OCI-LY7 (cell line): Measurements from ENCODE around the gene RNF214. TPM values are rescaled to one million over a fixed set of nuclear protein-coding genes. Genes with fewer than 3 reads are reported as not detected.

ENCODE experiments used
- BruUV-seq: library from RNA; stranded (reverse); fragments of 400-500 nt; replicated peaks from 2 replicates; lab custom pipeline; 2021; lab: Mats Ljungman, UMichigan
- CTCF ChIA-PET: fragments of 300-600 bp; sonication (Branson Sonifier 250); formaldehyde crosslinking; loops from one replicate; lab custom pipeline; 2022; ENCODE audit warnings: antibody characterized with exemption; ENCODE audit not compliant: unreplicated experiment; lab: Charles Lee
- POLR2A ChIA-PET: fragments of 300-600 bp; sonication (Branson Sonifier 250); formaldehyde crosslinking; loops from one replicate; lab custom pipeline; 2022; ENCODE audit warnings: antibody characterized with exemption; lab: Charles Lee
- DNase-seq: peaks from one replicate; pipeline ENCODE4 v3.0.0-alpha.2; 2015; ENCODE audit warnings: low spot score
- H2AFZ ChIP-seq: fragments of 200-600 bp; sonication (generic), shearing (Covaris generic); 2 replicates; pipeline ENCODE4 v1.6.1; 2014; ENCODE audit warnings: mild to moderate bottlenecking, antibody characterized with exemption, low read length, moderate library complexity
- H3K27ac ChIP-seq: fragments of 200-600 bp; sonication (generic); 2 replicates; pipeline ENCODE4 v1.5.1; 2014; ENCODE audit warnings: mixed run types, low read depth, mild to moderate bottlenecking, moderate library complexity, low read length, inconsistent platforms; ENCODE audit not compliant: poor library complexity, severe bottlenecking
- H3K36me3 ChIP-seq: fragments of 200-600 bp; sonication (generic); 2 replicates; pipeline ENCODE4 v1.6.1; 2014; ENCODE audit warnings: mild to moderate bottlenecking, antibody characterized with exemption, low read length, moderate library complexity, mixed read lengths; ENCODE audit not compliant: insufficient read depth
- H3K4me1 ChIP-seq: fragments of 200-600 bp; sonication (generic); 2 replicates; pipeline ENCODE4 v1.5.1; 2014; ENCODE audit warnings: mild to moderate bottlenecking, low read length; ENCODE audit not compliant: insufficient read depth, poor library complexity, severe bottlenecking
- H3K4me2 ChIP-seq: fragments of 200-600 bp; sonication (generic); 2 replicates; pipeline ENCODE4 v1.6.1; 2014; ENCODE audit warnings: mild to moderate bottlenecking, low read length
- H3K4me3 ChIP-seq: fragments of 200-600 bp; sonication (generic); 2 replicates; pipeline ENCODE4 v1.5.1; 2014; ENCODE audit warnings: mild to moderate bottlenecking, low read depth, low read length; ENCODE audit not compliant: poor library complexity, severe bottlenecking
- H3K79me2 ChIP-seq: fragments of 200-600 bp; sonication (generic); 2 replicates; pipeline ENCODE4 v1.6.1; 2016; ENCODE audit warnings: low read depth, mild to moderate bottlenecking, low read length, moderate library complexity, mixed read lengths; ENCODE audit not compliant: insufficient read depth
- H3K9me2 ChIP-seq: fragments of 200-600 bp; sonication (generic); 2 replicates; pipeline ENCODE4 v1.6.1; 2016; ENCODE audit warnings: mild to moderate bottlenecking, low read length, mixed read lengths; ENCODE audit not compliant: insufficient read depth
- H3K9me3 ChIP-seq: fragments of 200-600 bp; sonication (generic); 2 replicates; pipeline ENCODE4 v1.6.1; 2014; ENCODE audit warnings: mild to moderate bottlenecking, mixed run types, low read length, mixed read lengths
- H4K20me1 ChIP-seq: fragments of 200-600 bp; sonication (generic); 2 replicates; pipeline ENCODE4 v1.6.1; 2014; ENCODE audit warnings: mild to moderate bottlenecking, antibody characterized with exemption, low read length, moderate library complexity, mixed read lengths; ENCODE audit not compliant: insufficient read depth
- EZH2phosphoT487 ChIP-seq: fragments of 200-600 bp; sonication (generic); IDR thresholded peaks from 2 replicates; pipeline ENCODE4 v1.6.1; 2018; ENCODE audit warnings: low read depth, borderline replicate concordance, mild to moderate bottlenecking, mixed run types, antibody characterized with exemption, low read length, moderate library complexity, mixed read lengths
- intact Hi-C: fragments of 100-400 bp; cut with micrococcal nuclease; formaldehyde crosslinking; loops from one replicate; pipeline ENCODE4 v1.10.0; 2022; ENCODE audit not compliant: unreplicated experiment
- total RNA-seq, 2 experiments: library from RNA; depleted of rRNA in 1 of 2; stranded (reverse); fragments of >200 nt in 1 of 2; shearing (Covaris generic) in 1 of 2; gene quantifications; 2 replicates each; pipeline ENCODE4 v1.2.3, GENCODE V29; 2014 to 2022
- TF ChIP-seq, protein P1 (sequence below): fragments of 200-600 bp; sonication (generic); conservative IDR thresholded peaks from 2 replicates; pipeline ENCODE4 v1.5.1; 2014; ENCODE audit warnings: mild to moderate bottlenecking, antibody characterized with exemption, low read length, moderate library complexity, mixed read lengths

Gene RNF214
- total RNA-seq, 2 experiments from 2014 or later, result 11.2 to 30.2 TPM

GRCh38 chr11:117199916-117200812 lies 32.3 kb upstream of the RNF214 start:
- H3K27ac ChIP-seq, result no peak overlapping the region
- POLR2A ChIA-PET, result no interaction called here

DNA sequence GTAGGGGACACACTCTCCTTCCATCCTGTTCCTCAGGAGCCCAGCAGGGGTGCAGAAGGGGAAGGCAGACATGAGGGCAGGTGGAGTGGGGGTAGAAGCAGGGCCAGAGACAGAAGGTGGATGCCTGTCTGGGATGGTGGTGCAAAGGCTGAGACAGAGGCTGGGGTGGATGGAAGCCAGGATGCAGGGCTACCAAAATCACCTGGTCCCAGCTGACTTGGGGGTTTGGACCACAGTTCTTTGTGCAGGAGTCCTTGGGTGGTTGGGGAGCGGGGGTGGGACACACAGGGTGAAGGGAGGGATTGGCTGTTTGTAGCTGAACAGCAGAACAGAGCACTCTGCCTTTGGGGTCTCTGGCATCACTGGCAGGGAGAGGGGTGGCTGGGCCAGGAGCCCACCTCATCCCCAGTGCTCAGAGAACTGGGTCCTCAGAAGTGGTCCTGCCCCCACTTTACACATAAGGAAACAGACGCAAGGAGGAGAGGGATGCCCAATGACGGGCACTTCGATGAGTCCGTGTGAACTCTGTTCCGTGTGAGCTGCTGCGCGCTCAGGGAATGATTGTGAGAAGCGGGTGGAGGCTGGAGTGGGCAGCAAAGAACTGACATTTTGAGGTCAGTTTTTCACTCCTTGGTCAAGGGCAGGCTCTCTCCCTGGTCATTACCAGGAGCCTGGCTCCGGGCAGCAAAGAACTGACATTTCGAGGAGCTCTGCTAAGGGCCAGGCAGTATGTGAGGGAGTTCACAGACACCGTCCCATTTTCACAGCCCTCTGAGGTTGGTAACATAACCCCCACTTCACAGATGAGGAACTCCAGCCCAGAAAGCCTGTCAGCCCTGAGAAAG lies 31.4 kb upstream of the RNF214 start:
- ChIA-PET POLR2A (interaction anchor here (1.0 kb wide), 1 partner anchor 15 kb away, joined by 4 read pairs; no protein-coding TSS in a partner anchor), CTCF (no interaction called here)
- Histone ChIP-seq H3K4me3 (no peak overlapping the region), H3K79me2 (no peaks in the 10 kb centered on the region), H3K4me2 (no peak overlapping the region), H3K36me3 (peaks cover 18% of the 10 kb centered on the region), H3K9me3 (no peaks in the 10 kb centered on the region), H2AFZ (no peak overlapping the region), H4K20me1 (no peaks in the 10 kb centered on the region), H3K4me1 (no peaks in the 10 kb centered on the region), H3K9me2 (no peaks in the 10 kb centered on the region), H3K27ac (no peak overlapping the region)
- DNase-seq, result no peak
- TF ChIP-seq, protein P1, sequence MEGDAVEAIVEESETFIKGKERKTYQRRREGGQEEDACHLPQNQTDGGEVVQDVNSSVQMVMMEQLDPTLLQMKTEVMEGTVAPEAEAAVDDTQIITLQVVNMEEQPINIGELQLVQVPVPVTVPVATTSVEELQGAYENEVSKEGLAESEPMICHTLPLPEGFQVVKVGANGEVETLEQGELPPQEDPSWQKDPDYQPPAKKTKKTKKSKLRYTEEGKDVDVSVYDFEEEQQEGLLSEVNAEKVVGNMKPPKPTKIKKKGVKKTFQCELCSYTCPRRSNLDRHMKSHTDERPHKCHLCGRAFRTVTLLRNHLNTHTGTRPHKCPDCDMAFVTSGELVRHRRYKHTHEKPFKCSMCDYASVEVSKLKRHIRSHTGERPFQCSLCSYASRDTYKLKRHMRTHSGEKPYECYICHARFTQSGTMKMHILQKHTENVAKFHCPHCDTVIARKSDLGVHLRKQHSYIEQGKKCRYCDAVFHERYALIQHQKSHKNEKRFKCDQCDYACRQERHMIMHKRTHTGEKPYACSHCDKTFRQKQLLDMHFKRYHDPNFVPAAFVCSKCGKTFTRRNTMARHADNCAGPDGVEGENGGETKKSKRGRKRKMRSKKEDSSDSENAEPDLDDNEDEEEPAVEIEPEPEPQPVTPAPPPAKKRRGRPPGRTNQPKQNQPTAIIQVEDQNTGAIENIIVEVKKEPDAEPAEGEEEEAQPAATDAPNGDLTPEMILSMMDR, result no peak
- TF ChIP-seq EZH2phosphoT487, result no peak
- intact Hi-C loops, result no loop called here
- no TSS peak for BruUV-seq

More at GRCh38 chr11:117199916-117200812, 32.3 kb upstream of the RNF214 start:
- Histone ChIP-seq H3K9me2 (no peaks in the 10 kb centered on the region), H3K9me3 (no peaks in the 10 kb centered on the region), H2AFZ (no peak overlapping the region), H3K79me2 (no peaks in the 10 kb centered on the region), H4K20me1 (no peaks in the 10 kb centered on the region), H3K36me3 (peaks cover 14% of the 10 kb centered on the region), H3K4me2 (no peak overlapping the region), H3K4me3 (no peak overlapping the region), H3K4me1 (no peaks in the 10 kb centered on the region)
- TF ChIP-seq, protein P1, result no peak
- no peak for TF ChIP-seq EZH2phosphoT487
- no peak for DNase-seq
- intact Hi-C loops, result no loop called here
- BruUV-seq, result no TSS peak
- CTCF ChIA-PET, result no interaction called here
